Body of pancreas (tissue), 4 donors: ENCODE measurements around the gene CLDN34.

Experiments
- CTCF ChIP-seq, 7 experiments: fragments of 450-650 bp in 4 of 7; fragments of 200-600 bp in 3 of 7; sonication (generic) in 3 of 7; IDR thresholded peaks; one replicate each; pipeline ENCODE4 v1.5.1; 2016 to 2019; ENCODE audit warnings: antibody characterized with exemption in 7 of 7
- POLR2A ChIP-seq, 3 donors: fragments of 450-650 bp; IDR thresholded peaks; one replicate each; pipeline ENCODE4 v1.6.1; 2016; ENCODE audit warnings: antibody characterized with exemption in 3 of 3, mild to moderate bottlenecking in 2 of 3

- TF ChIP-seq CTCF (IDR thresholded peaks at IDR 0.05), result no peak
- TF ChIP-seq POLR2A (IDR thresholded peaks at IDR 0.05), result no peak
Observed at GRCh38 chrX:9935436-9935835, 31.7 kb upstream of the CLDN34 start.
